Kidney glomerular epithelial cell (primary cell): ENCODE results near the gene MBTPS1.

ENCODE experiments used
- DNase-seq: peaks from one replicate; lab custom pipeline; 2025; lab: John Stamatoyannopoulos, UW

MBTPS1 gene

GRCh38 chr16:84036131-84036530 is 80.6 kb downstream of the MBTPS1 start:
- DNase-seq: no peak

- DNase-seq: no peak
These were observed 82.2 kb downstream of the MBTPS1 start for GRCh38 chr16:84034516-84034915.

GRCh38 chr16:84033251-84034195 is 83.2 kb downstream of the MBTPS1 start:
- DNase-seq: no peak

GRCh38 chr16:84032458-84033178 is 84.1 kb downstream of the MBTPS1 start:
- DNase-seq: no peak

- DNase-seq: no peak
These were observed 85.2 kb downstream of the MBTPS1 start for GRCh38 chr16:84031556-84031955.

GRCh38 chr16:84029297-84030047 is 87.3 kb downstream of the MBTPS1 start:
- no peak for DNase-seq

GRCh38 chr16:84027625-84028024 is 89.1 kb downstream of the MBTPS1 start:
- DNase-seq: no peak

GRCh38 chr16:84026606-84027005 is 90.1 kb downstream of the MBTPS1 start:
- no peak for DNase-seq

- DNase-seq: no peak
These were observed 91.9 kb downstream of the MBTPS1 start for GRCh38 chr16:84024854-84025253.

GRCh38 chr16:84022644-84023043 is 94.1 kb downstream of the MBTPS1 start:
- DNase-seq: no peak

GRCh38 chr16:84021488-84021887 is 95.3 kb downstream of the MBTPS1 start:
- no peak for DNase-seq

GRCh38 chr16:84020353-84020752 is 96.4 kb downstream of the MBTPS1 start:
- DNase-seq: no peak

- DNase-seq: no peak
These were observed 98.0 kb downstream of the MBTPS1 start for GRCh38 chr16:84018710-84019109.

GRCh38 chr16:84016477-84016876 is 100.3 kb downstream of the MBTPS1 start:
- no peak for DNase-seq

- no peak for DNase-seq
These were observed 101.3 kb downstream of the MBTPS1 start for GRCh38 chr16:84015399-84015798.

- no peak for DNase-seq
These were observed 102.0 kb downstream of the MBTPS1 start for GRCh38 chr16:84014570-84015327.

- DNase-seq: peak; percentile 26
These were observed 102.8 kb downstream of the MBTPS1 start for GRCh38 chr16:84013787-84014569.

- DNase-seq: no peak
These were observed 107.5 kb downstream of the MBTPS1 start for GRCh38 chr16:84009282-84009681.

- DNase-seq: no peak
These were observed 108.8 kb downstream of the MBTPS1 start for GRCh38 chr16:84007965-84008364.

GRCh38 chr16:84007520-84007919 is 109.2 kb downstream of the MBTPS1 start:
- no peak for DNase-seq

GRCh38 chr16:84005391-84005790 is 111.4 kb downstream of the MBTPS1 start:
- no peak for DNase-seq
